OCI-LY1 (cell line): ENCODE measurements around the gene AASS.
"Not testable (repeated sequence)": the region's sequence is repeated elsewhere in the genome, so short reads cannot be mapped to it uniquely, and the experiment has no call there.

Experiments used
- H2AFZ ChIP-seq: fragments of 200-600 bp; sonication (generic), shearing (Covaris generic); 2 replicates; pipeline ENCODE4 v1.6.0; 2014; ENCODE audit warnings: antibody characterized with exemption, mild to moderate bottlenecking, low read length
- H3F3A ChIP-seq: fragments of 200-600 bp; sonication (generic), shearing (Covaris generic); 2 replicates; pipeline ENCODE4 v1.6.0; 2014; ENCODE audit warnings: mild to moderate bottlenecking, antibody characterized with exemption, low read length, moderate library complexity; ENCODE audit not compliant: insufficient read depth
- H3K27ac ChIP-seq: fragments of 200-600 bp; sonication (generic); 2 replicates; pipeline ENCODE4 v1.5.1; 2014; ENCODE audit warnings: low read length, mixed run types, mild to moderate bottlenecking, low read depth; ENCODE audit not compliant: poor library complexity, severe bottlenecking
- H3K27me3 ChIP-seq: fragments of 200-600 bp; sonication (generic); 2 replicates; pipeline ENCODE4 v1.6.0; 2014; ENCODE audit warnings: antibody characterized with exemption, mild to moderate bottlenecking, low read length, moderate library complexity; ENCODE audit not compliant: insufficient read depth
- H3K36me3 ChIP-seq: fragments of 200-600 bp; sonication (generic); 2 replicates; pipeline ENCODE4 v1.6.1; 2014; ENCODE audit warnings: mild to moderate bottlenecking, antibody characterized with exemption, low read length, moderate library complexity, mixed read lengths; ENCODE audit not compliant: insufficient read depth
- H3K4me1 ChIP-seq: fragments of 200-600 bp; sonication (generic); 2 replicates; pipeline ENCODE4 v1.5.1; 2014; ENCODE audit warnings: mild to moderate bottlenecking, low read length, moderate library complexity; ENCODE audit not compliant: insufficient read depth, severe bottlenecking
- H3K4me2 ChIP-seq: fragments of 200-600 bp; sonication (generic), shearing (Covaris generic); 2 replicates; pipeline ENCODE4 v1.6.1; 2014; ENCODE audit warnings: low read length
- H3K4me3 ChIP-seq: fragments of 200-600 bp; sonication (generic); 2 replicates; pipeline ENCODE4 v1.5.1; 2014; ENCODE audit warnings: low read length, low read depth, mild to moderate bottlenecking, mixed read lengths; ENCODE audit not compliant: poor library complexity, severe bottlenecking
- H3K79me2 ChIP-seq: fragments of 200-600 bp; shearing (Covaris generic); 2 replicates; pipeline ENCODE4 v1.6.1; 2016; ENCODE audit warnings: mixed run types, low read length, mixed read lengths; ENCODE audit not compliant: insufficient read depth
- H3K9ac ChIP-seq: fragments of 200-600 bp; sonication (generic), shearing (Covaris generic); 2 replicates; pipeline ENCODE4 v1.6.1; 2014; ENCODE audit warnings: mild to moderate bottlenecking, low read length, mixed read lengths
- H3K9me2 ChIP-seq: fragments of 200-600 bp; sonication (generic), shearing (Covaris generic); 2 replicates; pipeline ENCODE4 v1.6.1; 2014; ENCODE audit warnings: low read depth, mild to moderate bottlenecking, low read length, mixed read lengths
- H3K9me3 ChIP-seq: fragments of 200-600 bp; shearing (Covaris generic); 2 replicates; pipeline ENCODE4 v1.6.1; 2014; ENCODE audit warnings: low read length, mixed read lengths
- H4K20me1 ChIP-seq: fragments of 200-600 bp; sonication (generic), shearing (Covaris generic); 2 replicates; pipeline ENCODE4 v1.6.0; 2016; ENCODE audit warnings: mild to moderate bottlenecking, low read length; ENCODE audit not compliant: insufficient read depth
- EZH2 ChIP-seq: fragments of 200-600 bp; sonication (generic), shearing (Covaris generic); IDR thresholded peaks from 2 replicates; pipeline ENCODE4 v1.8.0; 2017; ENCODE audit warnings: borderline replicate concordance, mixed run types, mild to moderate bottlenecking, antibody characterized with exemption, low read length, moderate library complexity, mixed read lengths
- TF ChIP-seq, protein P1 (sequence below): fragments of 200-600 bp; sonication (generic), shearing (Covaris generic); IDR thresholded peaks from 2 replicates; pipeline ENCODE4 v1.5.1; 2017; ENCODE audit warnings: mild to moderate bottlenecking, antibody characterized with exemption, low read length, moderate library complexity, mixed read lengths

AASS gene

DNA sequence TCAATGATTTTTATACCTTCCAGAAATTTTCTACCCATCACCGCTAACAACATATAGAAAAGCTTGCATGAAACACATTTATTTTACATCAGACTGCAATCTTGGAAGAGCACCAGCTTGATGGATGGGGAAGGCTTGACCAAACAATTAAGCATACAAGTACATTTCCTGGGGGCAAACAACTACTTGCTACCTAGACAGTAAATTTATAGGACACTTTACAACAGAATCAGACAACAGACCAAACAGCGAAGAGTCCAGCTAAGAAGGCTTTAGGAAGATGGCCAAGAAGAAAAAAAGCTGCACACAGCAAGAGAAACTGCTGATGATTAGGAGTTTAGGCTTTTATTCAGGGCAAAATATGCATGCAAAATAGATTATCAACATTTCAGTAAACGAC is 8.0 kb downstream of the AASS start:
- Histone ChIP-seq H3K9me2 (no peaks in the 10 kb centered on the region), H3K4me2 (no peak overlapping the region), H3F3A (no peaks in the 10 kb centered on the region), H3K4me3 (no peak overlapping the region), H3K9ac (no peak overlapping the region), H3K27ac (no peak overlapping the region), H4K20me1 (no peaks in the 10 kb centered on the region), H3K36me3 (no peaks in the 10 kb centered on the region), H3K27me3 (no peaks in the 10 kb centered on the region), H3K4me1 (no peaks in the 10 kb centered on the region), H3K79me2 (no peaks in the 10 kb centered on the region), H2AFZ (no peak overlapping the region), H3K9me3 (no peaks in the 10 kb centered on the region)
- TF ChIP-seq, protein P1, sequence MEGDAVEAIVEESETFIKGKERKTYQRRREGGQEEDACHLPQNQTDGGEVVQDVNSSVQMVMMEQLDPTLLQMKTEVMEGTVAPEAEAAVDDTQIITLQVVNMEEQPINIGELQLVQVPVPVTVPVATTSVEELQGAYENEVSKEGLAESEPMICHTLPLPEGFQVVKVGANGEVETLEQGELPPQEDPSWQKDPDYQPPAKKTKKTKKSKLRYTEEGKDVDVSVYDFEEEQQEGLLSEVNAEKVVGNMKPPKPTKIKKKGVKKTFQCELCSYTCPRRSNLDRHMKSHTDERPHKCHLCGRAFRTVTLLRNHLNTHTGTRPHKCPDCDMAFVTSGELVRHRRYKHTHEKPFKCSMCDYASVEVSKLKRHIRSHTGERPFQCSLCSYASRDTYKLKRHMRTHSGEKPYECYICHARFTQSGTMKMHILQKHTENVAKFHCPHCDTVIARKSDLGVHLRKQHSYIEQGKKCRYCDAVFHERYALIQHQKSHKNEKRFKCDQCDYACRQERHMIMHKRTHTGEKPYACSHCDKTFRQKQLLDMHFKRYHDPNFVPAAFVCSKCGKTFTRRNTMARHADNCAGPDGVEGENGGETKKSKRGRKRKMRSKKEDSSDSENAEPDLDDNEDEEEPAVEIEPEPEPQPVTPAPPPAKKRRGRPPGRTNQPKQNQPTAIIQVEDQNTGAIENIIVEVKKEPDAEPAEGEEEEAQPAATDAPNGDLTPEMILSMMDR, result no peak
- TF ChIP-seq EZH2, result no peak

DNA sequence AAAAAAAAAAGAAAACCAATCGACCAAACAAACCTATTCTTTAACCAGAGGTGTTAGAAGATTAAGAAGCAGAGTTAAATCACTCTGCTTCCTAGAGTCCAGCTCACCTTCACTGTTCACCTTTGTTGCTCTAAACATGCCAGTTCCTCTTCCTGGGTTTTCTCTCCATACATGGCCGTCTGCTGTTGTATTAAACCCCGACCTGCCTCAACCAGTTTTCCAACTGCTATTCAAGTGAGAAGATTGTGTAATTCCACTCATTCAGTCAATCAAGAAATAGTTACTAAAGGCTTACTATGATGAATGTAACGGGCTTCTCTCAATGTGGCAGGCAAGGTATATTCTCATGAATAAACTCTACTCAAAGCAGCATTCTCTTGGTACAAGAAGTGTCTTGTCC is 8.8 kb downstream of the AASS start:
- H3K79me2 ChIP-seq, result no peaks in the 10 kb centered on the region
- H3K27ac ChIP-seq, result no peak overlapping the region
- H3K9ac ChIP-seq, result no peak overlapping the region
- H3F3A ChIP-seq, result no peaks in the 10 kb centered on the region
- H3K9me2 ChIP-seq, result no peaks in the 10 kb centered on the region
- H2AFZ ChIP-seq, result no peak overlapping the region
- H3K4me2 ChIP-seq, result no peak overlapping the region
- H3K27me3 ChIP-seq, result no peaks in the 10 kb centered on the region
- no peaks in the 10 kb centered on the region for H3K36me3 ChIP-seq
- no peak overlapping the region for H3K4me3 ChIP-seq
- H3K4me1 ChIP-seq, result no peaks in the 10 kb centered on the region
- no peaks in the 10 kb centered on the region for H4K20me1 ChIP-seq
- TF ChIP-seq, protein P1, result no peak
- no peak for TF ChIP-seq EZH2
- H3K9me3 ChIP-seq, result no peaks in the 10 kb centered on the region

DNA sequence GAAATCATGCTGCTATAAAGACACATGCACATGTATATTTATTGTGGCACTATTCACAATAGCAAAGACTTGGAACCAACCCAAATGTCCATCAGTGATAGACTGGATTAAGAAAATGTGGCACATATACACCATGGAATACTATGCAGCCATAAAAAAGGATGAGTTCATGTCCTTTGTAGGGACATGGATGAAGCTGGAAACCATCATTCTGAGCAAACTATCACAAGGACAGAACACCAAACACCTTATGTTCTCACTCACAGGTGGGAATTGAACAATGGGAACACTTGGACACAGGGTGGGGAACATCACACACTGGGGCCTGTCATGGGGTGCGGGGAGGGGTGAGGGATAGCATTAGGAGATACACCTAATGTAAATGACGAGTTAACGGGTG is 9.3 kb downstream of the AASS start:
- not testable (repeated sequence) for H3K4me3 ChIP-seq, H3K9me2 ChIP-seq, H3K36me3 ChIP-seq, H3K27ac ChIP-seq, H2AFZ ChIP-seq, H3K4me1 ChIP-seq, H3K4me2 ChIP-seq, H3K9ac ChIP-seq, H3K9me3 ChIP-seq, H4K20me1 ChIP-seq, H3K27me3 ChIP-seq, H3K79me2 ChIP-seq, H3F3A ChIP-seq

DNA sequence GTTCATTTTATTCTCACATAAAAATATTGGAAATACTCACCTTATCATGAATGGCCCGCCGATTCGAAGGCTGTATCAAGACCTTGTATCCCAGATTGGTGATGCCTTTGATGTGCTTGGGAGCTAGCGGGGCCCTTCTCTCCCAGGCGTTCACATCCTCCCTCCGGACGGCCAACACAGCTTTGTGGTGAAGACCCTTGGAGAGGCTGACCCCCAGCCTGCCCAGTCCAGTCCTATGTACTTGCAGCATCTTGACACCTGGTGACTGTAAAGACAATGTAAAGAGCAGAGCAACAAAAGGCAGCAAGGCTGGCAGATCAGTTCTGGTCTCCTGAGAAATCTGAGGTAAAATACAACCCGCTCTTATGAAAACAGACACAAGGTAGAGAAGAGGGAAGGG is 10.6 kb downstream of the AASS start:
- H3K79me2 ChIP-seq, result no peaks in the 10 kb centered on the region
- H3K9ac ChIP-seq, result no peak overlapping the region
- no peaks in the 10 kb centered on the region for H3F3A ChIP-seq
- no peaks in the 10 kb centered on the region for H3K36me3 ChIP-seq
- no peaks in the 10 kb centered on the region for H3K4me1 ChIP-seq
- TF ChIP-seq, protein P1, result no peak
- TF ChIP-seq EZH2, result no peak
- H3K4me2 ChIP-seq, result no peak overlapping the region
- no peaks in the 10 kb centered on the region for H4K20me1 ChIP-seq
- no peaks in the 10 kb centered on the region for H3K9me2 ChIP-seq
- H3K27ac ChIP-seq, result no peak overlapping the region
- no peaks in the 10 kb centered on the region for H3K9me3 ChIP-seq
- H3K4me3 ChIP-seq, result no peak overlapping the region
- no peak overlapping the region for H2AFZ ChIP-seq
- no peaks in the 10 kb centered on the region for H3K27me3 ChIP-seq
